HFFc6 (cell line): ENCODE results near the gene PLEKHO1. TPM values are rescaled to one million over a fixed set of nuclear protein-coding genes. Genes with fewer than 3 reads are reported as not detected.

ENCODE experiments used
- DNase-seq: peaks from one replicate; pipeline ENCODE4 v3.0.0-alpha.2; 2018
- H3K27ac Mint-ChIP-seq: 2 replicates; pipeline ENCODE4 v1.8.0; 2020; ENCODE audit warnings: mild to moderate bottlenecking, mixed read lengths
- H3K27me3 Mint-ChIP-seq: 2 replicates; pipeline ENCODE4 v1.8.0; 2021; ENCODE audit warnings: mild to moderate bottlenecking, moderate library complexity, mixed read lengths; ENCODE audit not compliant: insufficient read depth
- H3K36me3 Mint-ChIP-seq: 2 replicates; pipeline ENCODE4 v1.8.0; 2021; ENCODE audit warnings: low read depth, mixed read lengths
- H3K4me1 Mint-ChIP-seq: 2 replicates; pipeline ENCODE4 v1.8.0; 2020; ENCODE audit warnings: low read depth, mixed read lengths
- H3K4me3 Mint-ChIP-seq: 2 replicates; pipeline ENCODE4 v1.8.0; 2020; ENCODE audit warnings: mild to moderate bottlenecking, moderate library complexity, mixed read lengths
- H3K9me3 Mint-ChIP-seq: 2 replicates; pipeline ENCODE4 v1.8.0; 2020; ENCODE audit warnings: mild to moderate bottlenecking, mixed read lengths
- CTCF ChIP-seq: fragments of 200-600 bp; sonication (generic); IDR thresholded peaks from 2 replicates; pipeline ENCODE4 v1.5.0; 2021; ENCODE audit warnings: antibody characterized with exemption, mild to moderate bottlenecking
- total RNA-seq, 6 experiments: library from RNA; stranded (reverse); fragmentation: NEBNext Ultra II Directional; extraction: Animal tissue kit (Norgen Biotek cat#: 25700); gene quantifications; 2 replicates in 1 of 6; 3 replicates in 5 of 6; pipeline ENCODE4 v1.2.3, GENCODE V29; 2021

The PLEKHO1 gene
- total RNA-seq, 6 experiments from 2014 or later: 30.9 to 36.7 (median 32.6) TPM

DNA sequence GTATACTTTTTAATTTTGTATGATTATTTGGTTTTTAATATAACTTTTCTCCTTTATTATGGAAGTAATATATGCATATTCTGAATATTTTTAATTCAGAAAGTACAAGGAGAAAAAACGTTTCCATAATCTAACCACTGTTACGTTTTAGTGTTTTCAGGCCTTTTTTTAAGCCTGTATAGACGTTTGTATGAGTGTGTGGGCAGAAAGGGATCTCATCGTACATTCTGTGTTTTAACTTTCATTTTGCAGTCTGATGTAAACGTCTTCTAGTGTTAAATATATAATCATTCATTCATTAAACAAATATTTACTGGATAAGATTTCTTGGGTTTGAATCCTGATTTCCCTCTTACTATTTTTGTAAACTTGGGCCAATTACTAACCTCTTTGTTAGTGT lies 38.0 kb upstream of the PLEKHO1 start:
- H3K36me3 Mint-ChIP-seq: peaks cover 44% of the 10 kb centered on the region
- no peak for TF ChIP-seq CTCF

GRCh38 chr1:150115121-150115520 lies 34.6 kb upstream of the PLEKHO1 start:
- Mint-ChIP-seq H3K4me1 (no peaks in the 10 kb centered on the region), H3K27ac (no peak overlapping the region), H3K27me3 (no peaks in the 10 kb centered on the region), H3K4me3 (no peak overlapping the region), H3K9me3 (peaks cover 14% of the 10 kb centered on the region), H3K36me3 (peaks cover 43% of the 10 kb centered on the region)
- DNase-seq: no peak
- TF ChIP-seq CTCF: no peak

More for the DNA sequence above, 38.0 kb upstream of the PLEKHO1 start:
- Mint-ChIP-seq H3K9me3 (peaks cover 14% of the 10 kb centered on the region), H3K27ac (no peak overlapping the region), H3K27me3 (no peaks in the 10 kb centered on the region), H3K4me3 (no peak overlapping the region), H3K4me1 (no peaks in the 10 kb centered on the region)
- DNase-seq: no peak

DNA sequence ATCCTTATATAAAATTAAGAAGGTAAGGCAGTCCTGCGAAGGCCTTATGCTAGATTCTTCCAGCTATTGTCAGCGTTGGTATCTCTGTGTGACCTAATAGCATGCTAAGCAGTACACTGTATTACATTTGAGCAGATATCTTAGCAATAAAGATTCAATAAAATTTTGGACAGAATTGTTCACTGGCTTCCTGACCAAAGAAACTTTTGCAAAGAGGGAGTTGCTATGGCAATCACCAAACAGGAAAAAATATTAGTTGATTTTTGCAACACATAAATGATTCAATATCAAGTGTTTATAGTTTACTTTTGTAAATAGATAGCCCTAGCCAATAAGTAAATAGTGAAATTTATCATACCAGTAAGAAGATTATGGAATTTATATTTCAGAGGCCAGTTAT lies 31.0 kb upstream of the PLEKHO1 start:
- H3K4me1 Mint-ChIP-seq: peaks cover 12% of the 10 kb centered on the region
- H3K27me3 Mint-ChIP-seq: no peaks in the 10 kb centered on the region; the same call in 1 of the 2 replicates
- TF ChIP-seq CTCF: no peak
- H3K4me3 Mint-ChIP-seq: no peak overlapping the region
- peaks cover 26% of the 10 kb centered on the region for H3K36me3 Mint-ChIP-seq
- DNase-seq: no peak
- H3K9me3 Mint-ChIP-seq: peaks cover 14% of the 10 kb centered on the region
- no peak overlapping the region for H3K27ac Mint-ChIP-seq

DNA sequence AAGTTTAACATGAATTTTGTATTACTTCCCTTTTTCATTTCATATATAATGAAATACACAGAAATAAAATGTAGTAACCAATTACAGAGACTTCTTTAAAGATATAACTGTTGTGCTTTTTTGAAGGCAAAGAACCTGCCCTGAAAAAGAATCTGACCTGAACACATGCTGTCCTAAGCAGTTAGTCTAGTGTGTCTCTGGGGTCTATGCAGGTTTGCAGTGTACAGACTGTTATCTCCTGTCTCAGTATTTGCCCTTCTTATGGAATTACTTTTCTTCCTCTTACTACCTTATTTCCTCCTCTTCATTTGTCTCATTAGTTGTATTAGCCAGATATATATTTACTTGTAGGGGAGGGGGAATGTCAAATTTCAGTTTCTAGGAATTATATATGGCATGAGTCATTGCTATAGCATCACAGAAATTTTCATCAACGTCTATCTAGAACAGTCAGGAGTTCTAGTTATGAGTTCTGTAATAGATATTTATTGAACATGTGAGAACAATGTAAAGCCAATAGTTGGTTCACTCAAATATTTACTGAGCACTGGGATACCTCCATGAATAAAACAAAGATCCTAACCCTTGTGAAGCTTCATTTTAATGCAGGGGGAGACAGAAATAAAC lies 28.4 kb upstream of the PLEKHO1 start:
- TF ChIP-seq CTCF: no peak
- H3K9me3 Mint-ChIP-seq: no peaks in the 10 kb centered on the region
- peaks cover 12% of the 10 kb centered on the region for H3K4me1 Mint-ChIP-seq
- H3K36me3 Mint-ChIP-seq: 0 out of 2 replicates have a peak, but pooled peaks cover 3% of the 10 kb centered on the region
- DNase-seq: no peak
- H3K27ac Mint-ChIP-seq: peak overlapping the region; percentile 44
- no peak overlapping the region for H3K4me3 Mint-ChIP-seq
- no peaks in the 10 kb centered on the region; the same call in 1 of the 2 replicates for H3K27me3 Mint-ChIP-seq

DNA sequence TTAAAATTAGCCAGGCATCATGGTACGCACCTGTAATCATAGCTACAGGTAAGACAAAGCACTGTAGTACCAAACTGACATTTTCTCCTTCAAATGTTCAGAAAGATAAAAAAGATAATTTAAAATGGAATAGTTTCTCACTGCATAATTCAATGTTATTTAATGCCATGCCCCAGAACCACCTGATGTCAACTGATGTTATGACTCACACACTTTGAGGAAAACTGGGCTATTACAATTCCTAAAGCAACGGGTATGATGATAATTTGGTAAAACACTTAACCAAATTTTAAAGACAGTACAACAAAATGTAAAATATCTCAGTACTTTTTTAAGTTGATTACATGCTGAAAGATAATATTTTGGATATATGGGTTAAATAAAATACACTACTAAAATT lies 22.9 kb upstream of the PLEKHO1 start:
- no peak overlapping the region for H3K4me3 Mint-ChIP-seq
- H3K36me3 Mint-ChIP-seq: peaks cover 7% of the 10 kb centered on the region; the same call in 1 of the 2 replicates
- no peaks in the 10 kb centered on the region for H3K9me3 Mint-ChIP-seq
- H3K27ac Mint-ChIP-seq: no peak overlapping the region
- TF ChIP-seq CTCF: no peak
- no peak for DNase-seq
- no peaks in the 10 kb centered on the region; the same call in 1 of the 2 replicates for H3K27me3 Mint-ChIP-seq
- H3K4me1 Mint-ChIP-seq: peaks cover 17% of the 10 kb centered on the region
